OCI-LY3 (cell line): ENCODE data around the gene RAB11B.

Experiments used
- CTCF ChIP-seq: fragments of 200-600, 300-600 bp; sonication (generic); IDR thresholded peaks from 2 replicates; pipeline ENCODE4 v1.5.1; 2014; ENCODE audit warnings: antibody characterized with exemption, low read length, low read depth
- EZH2phosphoT487 ChIP-seq: fragments of 200-600 bp; shearing (Covaris generic); IDR thresholded peaks from 2 replicates; pipeline ENCODE4 v1.6.1; 2018; ENCODE audit warnings: antibody characterized with exemption, mixed run types, low read depth

- TF ChIP-seq CTCF (no peak), EZH2phosphoT487 (no peak)
Measured at GRCh38 chr19:8446061-8446709, 56.0 kb downstream of the RAB11B start.
